Transverse colon (tissue), 4 donors: Measurements from ENCODE around the gene CHST11. TPM values are rescaled to one million over a fixed set of nuclear protein-coding genes. Genes with fewer than 3 reads are reported as not detected.

Experiments used
- DNase-seq: peaks from one replicate; pipeline ENCODE4 v3.0.0-alpha.2; 2019
- H3K27ac ChIP-seq, 4 donors: fragments of 200-600 bp; sonication (generic); 2 replicates each; pipeline ENCODE4 v1.5.1; 2016 to 2018; ENCODE audit warnings: inconsistent platforms in 4 of 4
- H3K27me3 ChIP-seq: fragments of 200-600 bp; sonication (generic); 2 replicates; pipeline ENCODE4 v1.5.1; 2017; ENCODE audit warnings: inconsistent platforms
- H3K36me3 ChIP-seq, 4 donors: fragments of 200-600 bp; sonication (generic); 2 replicates each; pipeline ENCODE4 v1.5.1; 2017 to 2019; ENCODE audit warnings: inconsistent platforms in 4 of 4
- H3K4me1 ChIP-seq, 4 donors: fragments of 200-600 bp; sonication (generic); 2 replicates each; pipeline ENCODE4 v1.5.1; 2017 to 2020; ENCODE audit warnings: inconsistent platforms in 4 of 4
- H3K4me3 ChIP-seq, 4 donors: fragments of 200-600 bp; sonication (generic); 1 replicate in 1 of 4; 2 replicates in 3 of 4; pipeline versions ENCODE4 v1.5.1 to v1.6.1; 2017 to 2019; ENCODE audit warnings: inconsistent platforms in 4 of 4
- H3K9me3 ChIP-seq, 2 donors: fragments of 200-600 bp; sonication (generic); 2 replicates each; pipeline ENCODE4 v1.5.1; 2017 to 2019; ENCODE audit warnings: inconsistent platforms in 2 of 2
- EP300 ChIP-seq: sonication (generic); formaldehyde crosslinking; IDR thresholded peaks from one replicate; pipeline ENCODE4 v1.6.1; 2017; ENCODE audit warnings: antibody characterized with exemption, low read depth
- POLR2A ChIP-seq: fragments of 450-650 bp; IDR thresholded peaks from one replicate; pipeline ENCODE4 v1.6.1; 2016; ENCODE audit warnings: antibody characterized with exemption, mild to moderate bottlenecking, moderate library complexity
- POLR2AphosphoS5 ChIP-seq, 3 donors: sonication (generic); formaldehyde crosslinking; IDR thresholded peaks; one replicate each; pipeline ENCODE4 v1.6.1; 2016; ENCODE audit warnings: antibody characterized with exemption in 3 of 3
- WGBS, 2 donors: methylation state at CpG; one replicate each; pipeline ENCODE4 v1.1.5; 2018; ENCODE audit warnings: low coverage in 1 of 2; 5-methylcytosine and 5-hydroxymethylcytosine counted together
- in situ Hi-C, 4 donors: fragments of 200-750 bp; cut with MboI; loops; one replicate each; pipeline versions ENCODE4 v1.15.0 to v1.15.1; 2017; ENCODE audit warnings: low sequenced_read_pairs in 3 of 4, low pct_ligation_motif_present in 1 of 4, low pct_unique_long_range_greater_than_20kb in 1 of 4
- intact Hi-C: fragments of 100-400 bp; cut with DNase I; formaldehyde crosslinking; loops from one replicate; pipeline ENCODE4 v1.15.1; 2023; ENCODE audit warnings: low total_unique reads
- total RNA-seq, 4 donors: library from RNA; depleted of rRNA; stranded (reverse); fragments of >200 nt; gene quantifications; one replicate each; pipeline ENCODE4 v1.1.0, GENCODE V29; 2016
- TF ChIP-seq, protein P1 (sequence below), 5 experiments: fragments of 200-600 bp in 3 of 5; fragments of 450-650 bp in 2 of 5; sonication (generic) in 3 of 5; IDR thresholded peaks; 1 replicate in 2 of 5; 2 replicates in 3 of 5; pipeline ENCODE4 v1.5.1; 2016 to 2017; ENCODE audit warnings: antibody characterized with exemption in 5 of 5, inconsistent platforms in 3 of 5, mild to moderate bottlenecking in 2 of 5, moderate library complexity in 1 of 5

CHST11 gene
- total RNA-seq, 4 donors from 2014 or later: 4.2 to 123 (median 31.5) TPM

DNA sequence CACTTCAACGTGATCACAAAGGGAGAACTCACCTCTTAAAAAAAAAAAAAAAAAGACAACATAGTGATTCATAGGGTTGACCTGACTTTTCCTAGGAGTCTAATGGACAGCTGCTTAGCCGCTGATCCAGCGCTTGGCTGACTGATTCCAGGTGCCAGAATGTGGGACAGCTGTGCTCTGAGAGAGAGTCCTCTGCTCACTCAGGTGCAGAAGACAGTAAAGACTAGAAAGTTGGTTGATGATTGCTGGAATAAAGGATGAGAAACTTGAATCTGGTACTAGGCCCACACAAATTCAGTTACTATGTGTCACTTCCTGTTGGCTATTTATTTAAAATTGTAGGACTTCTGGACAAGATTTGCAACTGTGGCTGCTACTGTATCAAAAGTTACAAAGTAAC, 229.4 kb downstream of the CHST11 start:
- Histone ChIP-seq H3K4me1 (peaks cover 0 to 30% (median 8%) of the 10 kb centered on the region in 4 donors), H3K27ac (no peak overlapping the region), H3K4me3 (no peak overlapping the region), H3K27me3 (no peaks in the 10 kb centered on the region), H3K9me3 (no peaks in the 10 kb centered on the region), H3K36me3 (no peaks in the 10 kb centered on the region)
- intact Hi-C loops: no loop called here
- no peak for DNase-seq
- in situ Hi-C loops: no loop called here
- WGBS, 2 donors: 62 to 65% methylated on average over 3 of the region's 3 CpGs
- TF ChIP-seq, protein P1, sequence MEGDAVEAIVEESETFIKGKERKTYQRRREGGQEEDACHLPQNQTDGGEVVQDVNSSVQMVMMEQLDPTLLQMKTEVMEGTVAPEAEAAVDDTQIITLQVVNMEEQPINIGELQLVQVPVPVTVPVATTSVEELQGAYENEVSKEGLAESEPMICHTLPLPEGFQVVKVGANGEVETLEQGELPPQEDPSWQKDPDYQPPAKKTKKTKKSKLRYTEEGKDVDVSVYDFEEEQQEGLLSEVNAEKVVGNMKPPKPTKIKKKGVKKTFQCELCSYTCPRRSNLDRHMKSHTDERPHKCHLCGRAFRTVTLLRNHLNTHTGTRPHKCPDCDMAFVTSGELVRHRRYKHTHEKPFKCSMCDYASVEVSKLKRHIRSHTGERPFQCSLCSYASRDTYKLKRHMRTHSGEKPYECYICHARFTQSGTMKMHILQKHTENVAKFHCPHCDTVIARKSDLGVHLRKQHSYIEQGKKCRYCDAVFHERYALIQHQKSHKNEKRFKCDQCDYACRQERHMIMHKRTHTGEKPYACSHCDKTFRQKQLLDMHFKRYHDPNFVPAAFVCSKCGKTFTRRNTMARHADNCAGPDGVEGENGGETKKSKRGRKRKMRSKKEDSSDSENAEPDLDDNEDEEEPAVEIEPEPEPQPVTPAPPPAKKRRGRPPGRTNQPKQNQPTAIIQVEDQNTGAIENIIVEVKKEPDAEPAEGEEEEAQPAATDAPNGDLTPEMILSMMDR (IDR thresholded peaks at IDR 0.05): no peak
- TF ChIP-seq POLR2AphosphoS5 (IDR thresholded peaks at IDR 0.05): no peak
- TF ChIP-seq POLR2A: no peak
- TF ChIP-seq EP300: no peak

DNA sequence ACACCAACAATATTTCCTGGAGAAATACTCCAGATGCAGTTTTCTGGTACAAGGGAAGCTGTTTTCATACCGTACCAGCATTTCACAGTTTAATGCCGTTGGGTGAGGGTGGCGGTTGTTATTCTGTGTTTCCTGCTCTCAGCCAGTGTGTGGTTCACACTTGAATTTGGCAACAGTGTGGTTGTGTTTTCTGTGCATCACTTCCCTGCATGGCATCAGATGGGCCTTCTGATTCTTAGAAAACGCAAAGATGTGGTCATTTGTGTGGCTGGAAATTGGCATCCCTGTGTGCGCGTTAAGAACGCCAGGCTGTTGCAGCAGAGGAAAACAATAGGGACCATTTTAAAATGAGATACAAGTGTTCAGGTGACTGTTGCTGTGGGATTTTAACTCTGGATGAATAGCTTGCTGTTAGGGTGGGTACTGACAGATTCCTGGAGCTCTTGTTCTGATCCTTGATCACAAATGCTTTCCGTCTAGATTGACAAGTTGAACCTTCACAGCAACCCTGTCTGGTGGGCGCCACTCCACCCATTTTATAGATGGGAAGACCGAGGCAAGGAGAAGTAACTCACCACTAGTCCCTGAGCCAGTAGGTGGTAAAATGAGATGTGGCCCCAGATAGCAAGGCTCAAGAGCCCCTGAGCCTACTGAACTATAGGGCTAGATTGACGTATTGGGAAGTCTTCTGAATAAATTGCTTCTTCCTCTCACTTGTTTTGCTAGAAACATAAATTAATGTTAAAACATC, 231.2 kb downstream of the CHST11 start:
- intact Hi-C loops: no loop called here
- no peak overlapping the region for H3K27ac ChIP-seq
- H3K4me1 ChIP-seq: peaks cover 0 to 21% (median 8%) of the 10 kb centered on the region in 4 donors
- no peak overlapping the region for H3K4me3 ChIP-seq
- DNase-seq: no peak
- in situ Hi-C loops: no loop called here
- WGBS, 2 donors: 68 to 85% methylated on average over 5 to 11 of the region's 11 CpGs
- TF ChIP-seq POLR2AphosphoS5 (IDR thresholded peaks at IDR 0.05) (no peak), POLR2A (no peak), EP300 (no peak)
- TF ChIP-seq, protein P1 (IDR thresholded peaks at IDR 0.05): no peak
- no peaks in the 10 kb centered on the region for H3K36me3 ChIP-seq
- H3K27me3 ChIP-seq: no peaks in the 10 kb centered on the region
- no peaks in the 10 kb centered on the region for H3K9me3 ChIP-seq

DNA sequence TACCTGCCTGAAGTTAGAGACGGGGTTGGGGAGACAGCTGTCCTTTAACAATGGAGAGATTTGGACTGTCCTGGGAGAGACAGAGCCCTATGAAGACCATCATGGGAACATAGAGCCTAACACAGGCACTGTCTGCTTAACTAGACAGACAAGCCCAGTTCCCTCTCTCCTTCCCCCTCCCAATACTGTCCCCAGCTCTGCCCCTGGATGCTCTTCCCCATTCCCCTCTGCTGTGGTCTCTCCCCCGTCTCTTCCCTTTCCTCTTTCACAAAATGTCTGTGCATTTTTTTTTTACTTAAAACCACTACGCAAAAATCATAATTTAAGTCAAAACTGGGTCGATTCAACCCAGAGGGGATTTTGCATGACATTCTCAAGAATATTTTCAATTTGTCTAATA, 232.9 kb downstream of the CHST11 start:
- Histone ChIP-seq H3K4me3 (no peak overlapping the region), H3K27me3 (no peaks in the 10 kb centered on the region), H3K36me3 (no peaks in the 10 kb centered on the region), H3K27ac (no peak overlapping the region), H3K9me3 (no peaks in the 10 kb centered on the region), H3K4me1 (peaks cover 0 to 19% (median 6%) of the 10 kb centered on the region in 4 donors)
- TF ChIP-seq POLR2A: no peak
- no peak for TF ChIP-seq POLR2AphosphoS5 (IDR thresholded peaks at IDR 0.05)
- TF ChIP-seq, protein P1 (IDR thresholded peaks at IDR 0.05): no peak
- no peak for TF ChIP-seq EP300
- 83 to 85% methylated on average over 4 of the region's 4 CpGs for WGBS, 2 donors
- no peak for DNase-seq
- intact Hi-C loops: no loop called here
- in situ Hi-C loops: no loop called here

DNA sequence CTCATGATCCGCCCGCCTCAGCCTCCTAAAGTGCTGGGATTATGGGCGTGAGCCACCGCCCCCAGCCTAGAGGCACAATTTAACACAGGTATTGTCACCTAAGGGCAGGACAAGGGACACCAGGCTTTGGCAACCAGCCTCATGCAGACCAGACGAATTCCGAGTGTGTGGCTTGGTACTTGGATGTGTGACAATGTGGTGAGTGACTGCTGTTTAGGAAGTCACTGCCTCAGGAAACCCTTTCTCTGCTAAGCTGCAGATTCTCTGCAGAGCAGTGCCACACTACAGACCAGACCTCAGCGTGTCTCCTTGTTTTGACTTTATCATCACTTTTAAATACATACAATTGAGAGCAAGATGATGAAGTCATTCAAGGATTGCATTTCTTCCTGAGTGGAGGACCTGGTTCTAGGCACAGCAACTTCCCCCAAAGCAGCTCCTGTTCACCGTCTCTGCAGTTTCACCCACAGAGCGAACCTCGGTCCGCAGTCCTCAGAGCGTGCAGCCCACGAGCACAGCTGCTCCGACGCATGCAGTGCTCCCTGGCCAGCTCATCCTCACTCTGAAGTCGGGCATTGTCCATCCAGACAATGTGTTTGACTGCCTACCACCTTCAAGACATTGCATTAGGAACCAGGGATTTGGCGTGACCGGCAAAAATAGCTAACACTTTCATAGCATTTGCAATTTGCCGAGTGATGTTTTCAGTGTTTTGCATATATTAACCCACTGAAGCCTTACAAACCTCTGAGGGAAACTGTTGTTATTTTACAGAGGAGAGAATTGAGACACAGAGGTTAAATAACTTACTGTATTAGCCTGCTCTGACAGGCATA, 235.2 kb downstream of the CHST11 start:
- no peaks in the 10 kb centered on the region for H3K9me3 ChIP-seq
- no peak overlapping the region for H3K27ac ChIP-seq
- H3K27me3 ChIP-seq: no peaks in the 10 kb centered on the region
- H3K36me3 ChIP-seq: no peaks in the 10 kb centered on the region
- no peak overlapping the region for H3K4me3 ChIP-seq
- intact Hi-C loops: no loop called here
- TF ChIP-seq EP300 (no peak), POLR2AphosphoS5 (IDR thresholded peaks at IDR 0.05) (no peak), POLR2A (no peak)
- TF ChIP-seq, protein P1 (IDR thresholded peaks at IDR 0.05): no peak
- in situ Hi-C loops: no loop called here
- 76 to 90% methylated on average over 3 to 19 of the region's 19 CpGs for WGBS, 2 donors
- H3K4me1 ChIP-seq: peaks cover 0 to 3% (median 0%) of the 10 kb centered on the region in 4 donors
- DNase-seq: no peak
